Stomach (tissue), 9 donors: ENCODE data around the gene UCKL1. TPM values are rescaled to one million over a fixed set of nuclear protein-coding genes. Genes with fewer than 3 reads are reported as not detected.
"Not testable (repeated sequence)": the region's sequence is repeated elsewhere in the genome, so short reads cannot be mapped to it uniquely, and the experiment has no call there.

Experiments
- DNase-seq, 2 donors: peaks; one replicate each; pipeline versions ENCODE4 v3.0.0 to v3.0.0-alpha.2; 2013 to 2019
- H3K27ac ChIP-seq, 5 donors: fragments of 200-600 bp in 4 of 5; sonication (generic) in 4 of 5; one replicate each; pipeline ENCODE4 v1.5.1; 2013 to 2019; ENCODE audit warnings: mild to moderate bottlenecking in 1 of 5, moderate library complexity in 1 of 5
- H3K27me3 ChIP-seq, 3 donors: fragments of 200-600 bp; sonication (generic); one replicate each; pipeline ENCODE4 v1.5.1; 2017 to 2019; ENCODE audit warnings: mixed run types in 1 of 3
- H3K36me3 ChIP-seq, 4 donors: fragments of 200-600 bp; sonication (generic); 1 replicate in 3 of 4; 2 replicates in 1 of 4; pipeline ENCODE4 v1.5.1; 2016 to 2019
- H3K4me1 ChIP-seq, 4 donors: fragments of 200-600 bp; sonication (generic); one replicate each; pipeline ENCODE4 v1.5.1; 2016 to 2019
- H3K4me3 ChIP-seq, 4 donors: fragments of 200-600 bp; sonication (generic) in 3 of 4; one replicate each; pipeline ENCODE4 v1.5.1; 2016 to 2019; ENCODE audit warnings: mild to moderate bottlenecking in 1 of 4
- H3K9me3 ChIP-seq, 4 donors: fragments of 200-600 bp; sonication (generic); one replicate each; pipeline ENCODE4 v1.5.1; 2016 to 2019
- EP300 ChIP-seq: sonication (generic); formaldehyde crosslinking; IDR thresholded peaks from one replicate; pipeline ENCODE4 v1.6.1; 2017; ENCODE audit warnings: antibody characterized with exemption
- POLR2A ChIP-seq, 4 donors: fragments of 450-650 bp; IDR thresholded peaks; one replicate each; pipeline ENCODE4 v1.6.1; 2016; ENCODE audit warnings: antibody characterized with exemption in 4 of 4, control low read depth in 2 of 4, mild to moderate bottlenecking in 1 of 4, moderate library complexity in 1 of 4
- POLR2AphosphoS5 ChIP-seq, 3 donors: sonication (generic); formaldehyde crosslinking; IDR thresholded peaks; one replicate each; pipeline ENCODE4 v1.6.1; 2016; ENCODE audit warnings: antibody characterized with exemption in 3 of 3
- WGBS, 5 donors: extraction: QIAGEN DNeasy Blood & Tissue Kit in 3 of 5; methylation state at CpG; one replicate each; pipeline versions ENCODE4 v1.1.5 to v1.1.7; 2013 to 2018; 5-methylcytosine and 5-hydroxymethylcytosine counted together
- intact Hi-C: fragments of 100-400 bp; cut with DNase I; formaldehyde crosslinking; loops from one replicate; pipeline ENCODE4 v1.15.1; 2023; ENCODE audit warnings: low total_unique reads
- polyA plus RNA-seq, 3 donors: library from polyadenylated mRNA; stranded (reverse); fragments of 200-250 nt; gene quantifications; one replicate each; pipeline ENCODE4 v1.2.3, GENCODE V29; 2013
- total RNA-seq, 5 donors: library from RNA; depleted of rRNA; stranded (reverse); fragments of >200 nt; gene quantifications; one replicate each; pipeline versions ENCODE4 v1.1.0 to v1.2.3, GENCODE V29; 2014 to 2016
- TF ChIP-seq, protein P1 (sequence below), 7 experiments: fragments of 450-650 bp in 4 of 7; fragments of 200-600 bp in 3 of 7; sonication (generic) in 3 of 7; IDR thresholded peaks; one replicate each; pipeline ENCODE4 v1.5.1; 2016 to 2019; ENCODE audit warnings: antibody characterized with exemption in 7 of 7, control low read depth in 2 of 7, mild to moderate bottlenecking in 1 of 7
- donor health status: healthy with polysubstance abuse.
- donor health status: Bipolar disorder and iron deficiency.
- donor health status: healthy.

Gene UCKL1
- total and polyA plus RNA-seq, 8 donors = 17.7 to 107 (median 32.2) TPM

DNA sequence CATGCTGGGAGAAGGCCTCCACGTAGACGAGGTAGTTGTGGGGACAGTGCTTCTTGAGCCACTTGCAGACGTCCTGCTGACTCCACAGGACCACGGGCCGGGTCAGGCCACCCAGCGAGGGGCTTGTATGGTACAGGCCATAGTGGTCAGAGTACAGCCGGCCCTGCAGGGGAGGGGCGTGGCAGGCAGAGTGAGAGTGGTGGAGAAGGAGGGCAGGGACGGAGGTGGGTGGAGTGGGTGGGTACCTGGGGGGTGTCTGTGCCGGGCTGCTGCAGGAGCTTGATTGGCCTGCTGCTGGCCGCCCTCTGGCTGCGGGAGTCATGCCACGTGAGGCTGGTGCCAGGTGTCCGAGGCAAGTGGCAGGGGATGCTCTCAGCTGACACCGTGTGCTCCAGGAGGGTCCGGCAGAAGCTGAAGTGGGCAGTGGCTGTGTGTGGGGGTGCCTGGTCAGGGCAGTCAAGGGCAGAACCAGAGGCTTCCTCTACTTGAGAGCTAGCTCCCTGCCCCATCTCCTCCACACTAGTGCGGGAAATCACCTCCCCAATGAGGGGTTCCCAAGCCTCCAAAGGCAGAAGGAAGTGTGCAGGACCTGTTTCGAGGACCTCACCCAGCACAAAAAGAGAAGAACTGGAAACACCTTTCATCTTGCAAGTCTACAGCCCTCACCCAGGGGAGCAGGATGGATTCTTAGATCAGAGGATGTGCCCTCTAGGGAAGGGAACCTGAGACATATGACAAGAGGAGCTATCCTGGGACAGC lies 20.9 kb upstream of the UCKL1 start:
- peak in 1 of 2 donors; percentile 12 for DNase-seq
- peaks cover 32 to 63% (median 58%) of the 10 kb centered on the region in 4 donors for H3K4me1 ChIP-seq
- H3K27ac ChIP-seq = no peak overlapping the region
- WGBS, 5 donors = 85 to 92% (median 89%) methylated on average over 18 of the region's 18 CpGs
- TF ChIP-seq POLR2AphosphoS5 (IDR thresholded peaks at IDR 0.05) (no peak), POLR2A (IDR thresholded peaks at IDR 0.05) (no peak), EP300 (no peak)
- TF ChIP-seq, protein P1, sequence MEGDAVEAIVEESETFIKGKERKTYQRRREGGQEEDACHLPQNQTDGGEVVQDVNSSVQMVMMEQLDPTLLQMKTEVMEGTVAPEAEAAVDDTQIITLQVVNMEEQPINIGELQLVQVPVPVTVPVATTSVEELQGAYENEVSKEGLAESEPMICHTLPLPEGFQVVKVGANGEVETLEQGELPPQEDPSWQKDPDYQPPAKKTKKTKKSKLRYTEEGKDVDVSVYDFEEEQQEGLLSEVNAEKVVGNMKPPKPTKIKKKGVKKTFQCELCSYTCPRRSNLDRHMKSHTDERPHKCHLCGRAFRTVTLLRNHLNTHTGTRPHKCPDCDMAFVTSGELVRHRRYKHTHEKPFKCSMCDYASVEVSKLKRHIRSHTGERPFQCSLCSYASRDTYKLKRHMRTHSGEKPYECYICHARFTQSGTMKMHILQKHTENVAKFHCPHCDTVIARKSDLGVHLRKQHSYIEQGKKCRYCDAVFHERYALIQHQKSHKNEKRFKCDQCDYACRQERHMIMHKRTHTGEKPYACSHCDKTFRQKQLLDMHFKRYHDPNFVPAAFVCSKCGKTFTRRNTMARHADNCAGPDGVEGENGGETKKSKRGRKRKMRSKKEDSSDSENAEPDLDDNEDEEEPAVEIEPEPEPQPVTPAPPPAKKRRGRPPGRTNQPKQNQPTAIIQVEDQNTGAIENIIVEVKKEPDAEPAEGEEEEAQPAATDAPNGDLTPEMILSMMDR (IDR thresholded peaks at IDR 0.05) = no peak
- H3K27me3 ChIP-seq = peaks cover 0 to 7% (median 0%) of the 10 kb centered on the region in 3 donors
- intact Hi-C loops = no loop called here
- H3K36me3 ChIP-seq = peaks cover 0 to 10% (median 0%) of the 10 kb centered on the region in 4 donors
- H3K4me3 ChIP-seq = no peak overlapping the region
- no peaks in the 10 kb centered on the region for H3K9me3 ChIP-seq

DNA sequence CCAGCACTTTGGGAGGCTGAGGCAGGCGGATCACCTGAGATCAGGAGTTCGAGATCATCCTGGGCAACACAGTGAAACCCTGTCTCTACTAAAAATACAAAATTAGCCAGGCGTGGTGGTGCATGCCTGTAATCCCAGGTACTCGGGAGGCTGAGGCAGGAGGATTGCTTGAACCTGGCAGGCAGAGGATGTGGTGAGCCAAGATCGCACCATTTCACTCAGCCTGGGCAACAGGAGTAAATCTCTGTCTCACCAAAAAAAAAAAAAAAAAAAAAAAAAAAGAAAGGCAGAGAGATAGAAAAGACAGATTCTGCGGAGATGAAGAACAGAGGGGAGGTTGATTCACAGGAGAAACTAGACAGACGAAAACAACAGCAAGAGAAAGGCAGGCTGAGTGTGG lies 20.3 kb upstream of the UCKL1 start:
- H3K9me3 ChIP-seq, H3K4me3 ChIP-seq, intact Hi-C loops, DNase-seq, H3K27me3 ChIP-seq, H3K27ac ChIP-seq: not testable (repeated sequence)
- H3K36me3 ChIP-seq = peaks cover 0 to 10% (median 0%) of the 10 kb centered on the region in 4 donors
- 86 to 95% (median 93%) methylated on average over 6 to 7 of the region's 7 CpGs for WGBS, 5 donors
- peaks cover 26 to 56% (median 51%) of the 10 kb centered on the region in 4 donors for H3K4me1 ChIP-seq

DNA sequence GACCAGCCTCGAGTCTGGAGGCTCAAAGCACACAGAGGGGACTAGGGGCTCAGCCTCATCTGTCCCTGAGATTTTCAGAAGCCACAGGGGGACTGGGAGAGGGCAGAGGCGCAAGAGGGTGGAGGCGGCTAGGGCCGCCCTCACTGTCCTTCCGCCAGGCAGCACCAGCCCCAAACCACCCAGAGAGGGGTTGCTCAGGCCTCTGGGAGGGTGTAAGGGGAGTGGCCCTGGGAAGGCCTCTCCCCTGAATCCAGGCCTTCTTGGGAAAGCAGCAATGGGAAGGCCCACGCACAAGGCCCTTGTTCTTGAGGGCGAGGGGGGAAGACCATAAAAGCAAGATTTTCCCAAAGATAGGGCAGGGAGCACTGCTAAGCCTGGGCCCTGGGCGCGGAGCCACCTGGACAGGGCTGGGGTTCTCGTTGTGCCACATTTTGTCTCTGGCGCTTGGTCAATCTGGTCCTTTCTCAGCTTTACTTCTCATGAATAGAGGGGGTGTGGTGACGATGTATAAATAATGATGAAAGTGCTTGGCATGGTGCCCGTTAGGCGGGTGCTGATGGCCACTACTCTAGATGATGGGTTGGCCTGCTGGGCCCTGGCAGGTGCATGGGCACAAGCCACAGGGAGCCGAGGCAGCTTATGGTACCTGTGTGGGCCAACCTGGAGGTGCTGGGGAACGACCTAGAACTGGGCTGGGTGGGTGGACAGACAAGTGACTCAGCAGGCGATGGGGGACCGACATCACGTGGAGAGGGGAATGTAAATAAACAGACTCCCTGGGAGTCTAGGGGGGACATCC lies 18.4 kb upstream of the UCKL1 start:
- intact Hi-C loops = loop anchor here (5.0 kb wide), 1 partner anchor 437 kb away; the partner anchor contains the start of gene PTK6
- TF ChIP-seq EP300 (no peak), POLR2AphosphoS5 (IDR thresholded peaks at IDR 0.05) (no peak), POLR2A (IDR thresholded peaks at IDR 0.05) (no peak)
- TF ChIP-seq, protein P1 (IDR thresholded peaks at IDR 0.05) = no peak
- Histone ChIP-seq H3K27ac (peak overlapping the region in 2 of 5 donors; percentile 18 to 28), H3K36me3 (peaks cover 0 to 10% (median 0%) of the 10 kb centered on the region in 4 donors), H3K4me1 (peaks cover 18 to 49% (median 43%) of the 10 kb centered on the region in 4 donors), H3K4me3 (peak overlapping the region in 1 of 4 donors; percentile 36), H3K27me3 (peaks cover 0 to 7% (median 0%) of the 10 kb centered on the region in 3 donors), H3K9me3 (no peaks in the 10 kb centered on the region)
- 49 to 58% (median 55%) methylated on average over 19 of the region's 19 CpGs for WGBS, 5 donors
- DNase-seq = peak; percentile 62 to 64

DNA sequence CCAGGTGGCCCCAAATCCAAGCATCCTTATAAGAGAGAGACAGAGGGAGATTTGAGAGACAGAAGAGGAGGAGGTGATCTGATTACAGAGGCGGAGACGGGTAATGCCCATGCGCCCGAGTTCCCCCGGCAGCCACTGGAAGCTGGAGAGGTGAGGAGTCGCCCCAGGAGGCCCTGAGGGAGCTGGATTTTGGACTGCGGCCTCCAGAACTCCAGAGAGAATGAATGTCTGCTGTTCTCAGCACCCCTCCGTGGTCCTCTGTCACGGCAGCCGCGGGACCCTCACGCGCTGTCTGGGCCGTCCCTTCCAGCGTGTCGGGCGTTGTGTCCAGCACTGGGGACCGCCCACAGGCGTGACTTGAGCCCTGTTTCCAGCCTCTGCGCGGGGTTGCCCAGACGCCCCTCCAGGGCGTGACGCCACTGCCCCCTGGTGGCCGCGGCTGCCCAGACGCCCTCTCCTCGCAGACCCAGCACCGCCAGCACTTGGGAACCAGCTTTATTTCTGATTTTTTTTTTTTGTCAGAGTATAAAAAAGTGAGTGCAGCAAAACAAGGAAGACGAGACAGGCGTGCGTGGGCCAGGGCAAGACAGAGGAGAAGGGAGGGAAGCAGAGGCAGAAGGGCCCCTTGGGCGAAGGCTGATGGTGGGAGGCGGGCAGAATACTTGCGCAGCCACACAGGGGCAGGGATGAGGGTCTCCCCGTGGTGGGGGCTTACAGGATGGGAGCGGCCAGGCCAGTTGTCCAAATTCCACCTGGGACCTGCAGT lies 17.6 kb upstream of the UCKL1 start:
- Histone ChIP-seq H3K36me3 (peaks cover 0 to 10% (median 0%) of the 10 kb centered on the region in 4 donors), H3K9me3 (no peaks in the 10 kb centered on the region), H3K4me1 (peaks cover 23 to 48% (median 42%) of the 10 kb centered on the region in 4 donors), H3K27me3 (peaks cover 0 to 3% (median 0%) of the 10 kb centered on the region in 3 donors), H3K27ac (peak overlapping the region; percentile 27 to 68 (median 41)), H3K4me3 (peak overlapping the region; percentile 29 to 36 (median 32))
- DNase-seq = peak; percentile 90 to 96
- TF ChIP-seq, protein P1 (IDR thresholded peaks at IDR 0.05) = peak in 5 of 7 experiments; percentile 95 to 100 (median 98)
- TF ChIP-seq EP300 (no peak), POLR2AphosphoS5 (IDR thresholded peaks at IDR 0.05) (peak in 1 of 3 donors; percentile 75)
- 13 to 20% (median 14%) methylated on average over 26 to 37 of the region's 37 CpGs for WGBS, 5 donors
- intact Hi-C loops = loop anchor here (5.0 kb wide), 1 partner anchor 437 kb away; the partner anchor contains the start of gene PTK6
